Caco-2 (cell line): ENCODE data around the gene PARP6. TPM values are rescaled to one million over a fixed set of nuclear protein-coding genes. Genes with fewer than 3 reads are reported as not detected.

ENCODE experiments used
- BruUV-seq: library from RNA; stranded (reverse); fragments of 400-500 nt; replicated peaks from 2 replicates; lab custom pipeline; 2021; lab: Mats Ljungman, UMichigan
- CTCF ChIA-PET: fragments of 300-600 bp; sonication (Branson Sonifier 250); formaldehyde crosslinking; loops from one replicate; lab custom pipeline; 2022; ENCODE audit warnings: antibody characterized with exemption; lab: Charles Lee
- POLR2A ChIA-PET: fragments of 300-600 bp; sonication (Branson Sonifier 250); formaldehyde crosslinking; loops from one replicate; lab custom pipeline; 2022; ENCODE audit warnings: antibody characterized with exemption; lab: Charles Lee
- DNase-seq, 2 experiments: peaks; one replicate each; pipeline versions ENCODE4 v3.0.0 to v3.0.0-alpha.2; 2020 to 2022
- H3K27me3 ChIP-seq: replicated peaks from 2 replicates; pipeline ENCODE4 v1.6.0; 2011; ENCODE audit warnings: low read length; ENCODE audit not compliant: control insufficient read depth, insufficient read depth
- H3K36me3 ChIP-seq: 2 replicates; pipeline ENCODE4 v1.5.1; 2011; ENCODE audit warnings: low read length; ENCODE audit not compliant: control insufficient read depth, insufficient read depth
- H3K4me1 ChIP-seq: fragments of 250-450 bp; sonication (Bioruptor Pico); 2 replicates; pipeline ENCODE4 v1.5.1; 2020; ENCODE audit warnings: mild to moderate bottlenecking
- H3K4me3 ChIP-seq: 2 replicates; pipeline ENCODE4 v1.5.1; 2011; ENCODE audit warnings: low read depth, mild to moderate bottlenecking, control low read depth, low read length
- H3K9me3 ChIP-seq: fragments of 250-450 bp; sonication (Bioruptor Pico); 2 replicates; pipeline ENCODE4 v1.5.1; 2020; ENCODE audit warnings: mild to moderate bottlenecking, moderate library complexity
- H3K27ac Mint-ChIP-seq: one replicate; pipeline ENCODE4 v1.8.0; 2022; ENCODE audit warnings: mixed read lengths; ENCODE audit not compliant: unreplicated experiment
- H3K27me3 Mint-ChIP-seq: one replicate; pipeline ENCODE4 v1.8.0; 2022; ENCODE audit warnings: mixed read lengths; ENCODE audit not compliant: insufficient read depth, unreplicated experiment
- H3K36me3 Mint-ChIP-seq: one replicate; pipeline ENCODE4 v1.8.0; 2022; ENCODE audit warnings: mild to moderate bottlenecking, mixed read lengths; ENCODE audit not compliant: insufficient read depth, unreplicated experiment
- H3K4me1 Mint-ChIP-seq: one replicate; pipeline ENCODE4 v1.8.0; 2022; ENCODE audit warnings: low read depth, mixed read lengths; ENCODE audit not compliant: unreplicated experiment
- H3K4me3 Mint-ChIP-seq: one replicate; pipeline ENCODE4 v1.8.0; 2022; ENCODE audit warnings: mild to moderate bottlenecking, moderate library complexity, mixed read lengths; ENCODE audit not compliant: unreplicated experiment
- H3K9me3 Mint-ChIP-seq: one replicate; pipeline ENCODE4 v1.8.0; 2022; ENCODE audit warnings: mixed read lengths; ENCODE audit not compliant: unreplicated experiment
- intact Hi-C: fragments of 100-400 bp; cut with micrococcal nuclease; formaldehyde crosslinking; loops from one replicate; pipeline ENCODE4 v1.10.0; 2022; ENCODE audit not compliant: unreplicated experiment
- total RNA-seq: library from RNA; stranded (reverse); gene quantifications from 2 replicates; pipeline ENCODE4 v1.2.3, GENCODE V29; 2022
- TF ChIP-seq, protein P1 (sequence below), 2 experiments: fragments of 200-600 bp in 1 of 2; IDR thresholded peaks; 1 replicate in 1 of 2; 2 replicates in 1 of 2; pipeline versions ENCODE4 v1.5.1 to v1.8.0; 2011 to 2022; ENCODE audit warnings: antibody characterized with exemption in 1 of 2, control low read depth in 1 of 2, inconsistent platforms in 1 of 2, low read depth in 1 of 2, low read length in 1 of 2, mild to moderate bottlenecking in 1 of 2, moderate library complexity in 1 of 2; ENCODE audit not compliant: insufficient read depth in 1 of 2, severe bottlenecking in 1 of 2, unreplicated experiment in 1 of 2

PARP6 gene
- total RNA-seq, 1 experiment from 2014 or later = 62.2 TPM

GRCh38 chr15:72230197-72231065, 41.9 kb downstream of the PARP6 start:
- no TSS peak for BruUV-seq
- intact Hi-C loops = loop anchor here (1.0 to 2.0 kb wide), 2 partner anchors 32 to 42 kb away; partner anchors contain the start of gene PARP6
- no peaks in the 10 kb centered on the region for H3K9me3 Mint-ChIP-seq
- no peaks in the 10 kb centered on the region for H3K27me3 ChIP-seq
- ChIA-PET POLR2A (interaction anchor here (0.6 to 1.0 kb wide), 5 partner anchors 8 to 537 kb away, joined by 3 to 5 read pairs (median 3); no protein-coding TSS in a partner anchor), CTCF (interaction anchor here (0.6 kb wide), 1 partner anchor 727 kb away, joined by 9 read pairs; no protein-coding TSS in a partner anchor)
- H3K4me1 ChIP-seq = peaks cover 30% of the 10 kb centered on the region
- no peaks in the 10 kb centered on the region for H3K9me3 ChIP-seq
- H3K27me3 Mint-ChIP-seq = no peaks in the 10 kb centered on the region
- no peaks in the 10 kb centered on the region; the same call in 1 of the 2 replicates for H3K36me3 ChIP-seq
- H3K4me3 Mint-ChIP-seq = peak overlapping the region; percentile 97
- peak overlapping the region; percentile 83 for H3K4me3 ChIP-seq
- H3K27ac Mint-ChIP-seq = peak overlapping the region; percentile 95
- DNase-seq = peak; percentile 88 to 93
- peaks cover 63% of the 10 kb centered on the region for H3K36me3 Mint-ChIP-seq
- TF ChIP-seq, protein P1, sequence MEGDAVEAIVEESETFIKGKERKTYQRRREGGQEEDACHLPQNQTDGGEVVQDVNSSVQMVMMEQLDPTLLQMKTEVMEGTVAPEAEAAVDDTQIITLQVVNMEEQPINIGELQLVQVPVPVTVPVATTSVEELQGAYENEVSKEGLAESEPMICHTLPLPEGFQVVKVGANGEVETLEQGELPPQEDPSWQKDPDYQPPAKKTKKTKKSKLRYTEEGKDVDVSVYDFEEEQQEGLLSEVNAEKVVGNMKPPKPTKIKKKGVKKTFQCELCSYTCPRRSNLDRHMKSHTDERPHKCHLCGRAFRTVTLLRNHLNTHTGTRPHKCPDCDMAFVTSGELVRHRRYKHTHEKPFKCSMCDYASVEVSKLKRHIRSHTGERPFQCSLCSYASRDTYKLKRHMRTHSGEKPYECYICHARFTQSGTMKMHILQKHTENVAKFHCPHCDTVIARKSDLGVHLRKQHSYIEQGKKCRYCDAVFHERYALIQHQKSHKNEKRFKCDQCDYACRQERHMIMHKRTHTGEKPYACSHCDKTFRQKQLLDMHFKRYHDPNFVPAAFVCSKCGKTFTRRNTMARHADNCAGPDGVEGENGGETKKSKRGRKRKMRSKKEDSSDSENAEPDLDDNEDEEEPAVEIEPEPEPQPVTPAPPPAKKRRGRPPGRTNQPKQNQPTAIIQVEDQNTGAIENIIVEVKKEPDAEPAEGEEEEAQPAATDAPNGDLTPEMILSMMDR (IDR thresholded peaks at IDR 0.05; ENCODE audit: insufficient read depth in 1 of 2, low read depth in 1 of 2, low read length in 1 of 2, severe bottlenecking in 1 of 2, unreplicated experiment in 1 of 2) = no peak
- no peaks in the 10 kb centered on the region for H3K4me1 Mint-ChIP-seq

DNA sequence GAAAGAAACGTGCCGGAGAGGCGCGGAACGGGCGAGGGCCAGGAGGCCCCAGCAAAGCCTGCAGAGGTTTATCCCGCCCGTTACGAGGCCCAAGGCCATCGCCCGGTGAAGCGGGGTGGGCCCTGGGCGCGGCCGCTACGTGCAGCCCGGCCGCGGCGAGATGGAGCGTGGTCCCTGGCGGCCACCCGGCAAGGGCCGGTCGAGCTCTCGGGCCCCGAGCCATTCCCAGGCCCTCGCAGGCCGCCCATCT, 42.5 kb downstream of the PARP6 start:
- no peaks in the 10 kb centered on the region for H3K27me3 Mint-ChIP-seq
- H3K4me1 ChIP-seq = peaks cover 30% of the 10 kb centered on the region
- no peak for DNase-seq
- intact Hi-C loops = loop anchor here (2.0 kb wide), 2 partner anchors 19 to 31 kb away; no protein-coding TSS in a partner anchor
- peak overlapping the region; percentile 97 for H3K4me3 Mint-ChIP-seq
- no peaks in the 10 kb centered on the region for H3K4me1 Mint-ChIP-seq
- H3K27me3 ChIP-seq = no peaks in the 10 kb centered on the region
- no TSS peak for BruUV-seq
- peaks cover 67% of the 10 kb centered on the region for H3K36me3 Mint-ChIP-seq
- H3K9me3 Mint-ChIP-seq = no peaks in the 10 kb centered on the region
- H3K36me3 ChIP-seq = no peaks in the 10 kb centered on the region; the same call in 1 of the 2 replicates
- ChIA-PET POLR2A (interaction anchor here (0.6 to 1.0 kb wide), 4 partner anchors 8 to 537 kb away, joined by 3 to 5 read pairs (median 4); no protein-coding TSS in a partner anchor), CTCF (interaction anchor here (0.6 kb wide), 1 partner anchor 727 kb away, joined by 9 read pairs; no protein-coding TSS in a partner anchor)
- peak overlapping the region; percentile 83 for H3K4me3 ChIP-seq
- H3K27ac Mint-ChIP-seq = peak overlapping the region; percentile 92
- no peaks in the 10 kb centered on the region for H3K9me3 ChIP-seq
- TF ChIP-seq, protein P1 (IDR thresholded peaks at IDR 0.05; ENCODE audit: insufficient read depth in 1 of 2, low read depth in 1 of 2, low read length in 1 of 2, severe bottlenecking in 1 of 2, unreplicated experiment in 1 of 2) = no peak
